ENCODE measurements around the gene MRE11. TPM values are rescaled to one million over a fixed set of nuclear protein-coding genes. Genes with fewer than 3 reads are reported as not detected.

MRE11 gene
- total RNA-seq, 4 donors from 2014 or later: 18.4 to 25.0 (median 22.8) TPM

- peaks cover 27 to 28% of the 10 kb centered on the region in 2 donors for H3K36me3 ChIP-seq
- WGBS, 2 donors: 92 to 93% methylated on average over 2 of the region's 2 CpGs
- peaks cover 0 to 1% of the 10 kb centered on the region in 2 donors for H3K4me1 ChIP-seq
Measured at GRCh38 chr11:94500181-94500580, 6.5 kb upstream of the MRE11 start.

GRCh38 chr11:94494126-94494680, 559 bp upstream of the MRE11 start:
- Histone ChIP-seq H3K9me3 (no peaks in the 10 kb centered on the region), H3K4me3 (replicated peaks in 1 of 3) (peak overlapping the region; percentile 77 to 98 (median 87)), H3K4me1 (peaks cover 10 to 15% of the 10 kb centered on the region in 2 donors), H3K27ac (peak overlapping the region; percentile 79 to 87 (median 84)), H3K36me3 (peaks cover 20 to 23% of the 10 kb centered on the region in 2 donors), H3K27me3 (no peaks in the 10 kb centered on the region)
- intact Hi-C loops (cut with DNase I): no loop called here
- no peak for DNase-seq
- 4 to 7% methylated on average over 11 to 13 of the region's 19 CpGs for WGBS, 2 donors
- TF ChIP-seq POLR2A (IDR thresholded peaks at IDR 0.05) (no peak), CTCF (IDR thresholded peaks at IDR 0.05) (no peak)

More at GRCh38 chr11:94500181-94500580, 6.5 kb upstream of the MRE11 start:
- TF ChIP-seq POLR2A (IDR thresholded peaks at IDR 0.05) (no peak), CTCF (IDR thresholded peaks at IDR 0.05) (no peak)
- H3K27me3 ChIP-seq: no peaks in the 10 kb centered on the region
- H3K27ac ChIP-seq: no peak overlapping the region
- intact Hi-C loops (cut with DNase I): no loop called here
- H3K4me3 ChIP-seq (replicated peaks in 1 of 3): no peak overlapping the region
- no peak for DNase-seq
- H3K9me3 ChIP-seq: no peaks in the 10 kb centered on the region

- H3K27me3 ChIP-seq: no peaks in the 10 kb centered on the region
- H3K9me3 ChIP-seq: no peaks in the 10 kb centered on the region
- no peaks in the 10 kb centered on the region for H3K4me1 ChIP-seq
- TF ChIP-seq CTCF (IDR thresholded peaks at IDR 0.05): no peak
- TF ChIP-seq POLR2A (IDR thresholded peaks at IDR 0.05): no peak
- peaks cover 0 to 25% of the 10 kb centered on the region in 2 donors for H3K36me3 ChIP-seq
- intact Hi-C loops (cut with DNase I): no loop called here
- DNase-seq: no peak
- no peak overlapping the region for H3K4me3 ChIP-seq (replicated peaks in 1 of 3)
- no peak overlapping the region for H3K27ac ChIP-seq
- WGBS, 2 donors: 91 to 92% methylated on average over 1 of the region's 1 CpG
Measured at GRCh38 chr11:94486068-94486467, 7.6 kb downstream of the MRE11 start.

GRCh38 chr11:94481342-94481741, 12.3 kb downstream of the MRE11 start:
- Histone ChIP-seq H3K9me3 (no peaks in the 10 kb centered on the region), H3K27me3 (no peaks in the 10 kb centered on the region), H3K27ac (no peak overlapping the region), H3K4me3 (replicated peaks in 1 of 3) (no peak overlapping the region), H3K36me3 (peaks cover 5 to 28% of the 10 kb centered on the region in 2 donors), H3K4me1 (no peaks in the 10 kb centered on the region)
- TF ChIP-seq POLR2A (IDR thresholded peaks at IDR 0.05): no peak
- TF ChIP-seq CTCF (IDR thresholded peaks at IDR 0.05): no peak
- intact Hi-C loops (cut with DNase I): no loop called here
- no peak for DNase-seq

- H3K27me3 ChIP-seq: no peaks in the 10 kb centered on the region
- peaks cover 5 to 10% of the 10 kb centered on the region in 2 donors for H3K36me3 ChIP-seq
- no peak overlapping the region for H3K4me3 ChIP-seq (replicated peaks in 1 of 3)
- 85 to 91% methylated on average over 2 of the region's 2 CpGs for WGBS, 2 donors
- no peaks in the 10 kb centered on the region for H3K9me3 ChIP-seq
- no peaks in the 10 kb centered on the region for H3K4me1 ChIP-seq
- intact Hi-C loops (cut with DNase I): no loop called here
- TF ChIP-seq POLR2A (IDR thresholded peaks at IDR 0.05): no peak
- TF ChIP-seq CTCF (IDR thresholded peaks at IDR 0.05): no peak
- H3K27ac ChIP-seq: no peak overlapping the region
- DNase-seq: no peak
Measured at GRCh38 chr11:94477624-94478023, 16.0 kb downstream of the MRE11 start.

All from thyroid gland (tissue), 4 donors.